ENCODE measurements around the gene SETD7. TPM values are rescaled to one million over a fixed set of nuclear protein-coding genes. Genes with fewer than 3 reads are reported as not detected.

Gene SETD7
- total RNA-seq, 4 donors from 2014 or later, result 23.4 to 50.7 (median 39.6) TPM

- no peak overlapping the region for H3K27ac ChIP-seq
- H3K36me3 ChIP-seq, result no peaks in the 10 kb centered on the region
- H3K4me3 ChIP-seq, result no peak overlapping the region
- no peaks in the 10 kb centered on the region for H3K9me3 ChIP-seq
- no peaks in the 10 kb centered on the region for H3K27me3 ChIP-seq
- TF ChIP-seq CTCF (IDR thresholded peaks at IDR 0.05) (no peak), POLR2A (IDR thresholded peaks at IDR 0.05) (no peak)
- WGBS, 2 donors, result 87 to 93% methylated on average over 5 of the region's 5 CpGs
- intact Hi-C loops (cut with DNase I), result no loop called here
- H3K4me1 ChIP-seq, result peaks cover 3 to 19% (median 8%) of the 10 kb centered on the region in 3 donors
- no peak for DNase-seq
Observed at GRCh38 chr4:139594591-139595185, 38.7 kb upstream of the SETD7 start.

GRCh38 chr4:139593091-139593564, 37.1 kb upstream of the SETD7 start:
- Histone ChIP-seq H3K27ac (no peak overlapping the region), H3K4me1 (peaks cover 3 to 19% (median 8%) of the 10 kb centered on the region in 3 donors), H3K4me3 (no peak overlapping the region), H3K27me3 (no peaks in the 10 kb centered on the region), H3K9me3 (no peaks in the 10 kb centered on the region), H3K36me3 (no peaks in the 10 kb centered on the region)
- 81 to 84% methylated on average over 4 of the region's 4 CpGs for WGBS, 2 donors
- TF ChIP-seq POLR2A (IDR thresholded peaks at IDR 0.05), result no peak
- TF ChIP-seq CTCF (IDR thresholded peaks at IDR 0.05), result no peak
- DNase-seq, result no peak
- intact Hi-C loops (cut with DNase I), result no loop called here

- WGBS, 2 donors, result 78 to 83% methylated on average over 1 of the region's 1 CpG
- DNase-seq, result no peak
- H3K9me3 ChIP-seq, result no peaks in the 10 kb centered on the region
- no peak for TF ChIP-seq CTCF (IDR thresholded peaks at IDR 0.05)
- no peak for TF ChIP-seq POLR2A (IDR thresholded peaks at IDR 0.05)
- no peak overlapping the region for H3K27ac ChIP-seq
- H3K36me3 ChIP-seq, result no peaks in the 10 kb centered on the region
- intact Hi-C loops (cut with DNase I), result no loop called here
- H3K4me1 ChIP-seq, result peaks cover 0 to 5% (median 0%) of the 10 kb centered on the region in 3 donors
- H3K27me3 ChIP-seq, result no peaks in the 10 kb centered on the region
- no peak overlapping the region for H3K4me3 ChIP-seq
Observed at GRCh38 chr4:139589336-139590018, 33.5 kb upstream of the SETD7 start.

- H3K4me3 ChIP-seq, result no peak overlapping the region
- intact Hi-C loops (cut with DNase I), result no loop called here
- no peaks in the 10 kb centered on the region for H3K36me3 ChIP-seq
- H3K9me3 ChIP-seq, result no peaks in the 10 kb centered on the region
- H3K4me1 ChIP-seq, result peaks cover 0 to 5% (median 0%) of the 10 kb centered on the region in 3 donors
- no peak overlapping the region for H3K27ac ChIP-seq
- no peaks in the 10 kb centered on the region for H3K27me3 ChIP-seq
- TF ChIP-seq CTCF (IDR thresholded peaks at IDR 0.05), result no peak
- TF ChIP-seq POLR2A (IDR thresholded peaks at IDR 0.05), result no peak
- 82 to 98% methylated on average over 3 to 4 of the region's 4 CpGs for WGBS, 2 donors
- DNase-seq, result no peak
Observed at GRCh38 chr4:139587446-139587845, 31.4 kb upstream of the SETD7 start.

GRCh38 chr4:139585473-139585872, 29.5 kb upstream of the SETD7 start:
- no peak for DNase-seq
- no peaks in the 10 kb centered on the region for H3K36me3 ChIP-seq
- H3K9me3 ChIP-seq, result no peaks in the 10 kb centered on the region
- peaks cover 0 to 5% (median 0%) of the 10 kb centered on the region in 3 donors for H3K4me1 ChIP-seq
- WGBS, 2 donors, result 57 to 59% methylated on average over 4 of the region's 4 CpGs
- intact Hi-C loops (cut with DNase I), result no loop called here
- H3K27me3 ChIP-seq, result no peaks in the 10 kb centered on the region
- no peak overlapping the region for H3K4me3 ChIP-seq
- H3K27ac ChIP-seq, result no peak overlapping the region
- TF ChIP-seq POLR2A (IDR thresholded peaks at IDR 0.05) (no peak), CTCF (IDR thresholded peaks at IDR 0.05) (no peak)

All from esophagus squamous epithelium (tissue), 5 donors.